DMS53 treated with DMSO at 0.1 percent for 48 hours (cell line): Measurements from ENCODE around the gene MLF2.
"Not testable (repeated sequence)": the region's sequence is repeated elsewhere in the genome, so short reads cannot be mapped to it uniquely, and the experiment has no call there.

Experiments used
- DNase-seq: peaks from one replicate; lab custom pipeline; 2025; ENCODE audit not compliant: unreplicated experiment; lab: John Stamatoyannopoulos, UW

Gene MLF2

GRCh38 chr12:6735448-6736191 lies 17.3 kb downstream of the MLF2 start:
- DNase-seq, result peak; percentile 83

GRCh38 chr12:6734506-6735387 lies 18.2 kb downstream of the MLF2 start:
- no peak for DNase-seq

GRCh38 chr12:6730169-6730568 lies 22.8 kb downstream of the MLF2 start:
- DNase-seq, result no peak

GRCh38 chr12:6729186-6729585 lies 23.8 kb downstream of the MLF2 start:
- DNase-seq, result no peak

GRCh38 chr12:6725350-6725749 lies 27.6 kb downstream of the MLF2 start:
- DNase-seq, result no peak

GRCh38 chr12:6724409-6724797 lies 28.5 kb downstream of the MLF2 start:
- DNase-seq, result no peak

GRCh38 chr12:6723607-6724408 lies 29.1 kb downstream of the MLF2 start, which contains the start of gene COPS7A:
COPS7A (plus strand) TSS chr12:6724046; CDS start chr12:6724657, 611 bp downstream.
- DNase-seq, result peak; percentile 100

DNA sequence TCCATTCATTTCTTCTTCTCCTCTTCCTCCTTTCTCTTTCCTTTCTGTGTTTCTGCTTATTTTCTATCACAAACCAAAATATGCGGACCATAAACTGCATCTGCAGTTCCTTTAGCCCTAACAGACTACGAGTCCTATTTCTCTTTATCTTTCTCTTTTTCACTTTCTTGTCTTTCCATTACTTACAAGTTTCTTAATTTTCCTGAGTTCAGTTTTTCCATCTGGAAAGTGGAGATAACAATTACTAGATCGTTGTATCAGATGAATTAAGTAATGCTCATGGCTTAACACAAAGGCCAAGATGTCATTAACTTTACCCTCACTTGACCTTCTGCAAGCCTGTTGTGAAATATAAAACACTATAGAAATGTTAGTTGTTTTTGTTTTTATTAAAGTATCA lies 30.1 kb downstream of the MLF2 start:
- no peak for DNase-seq

GRCh38 chr12:6716874-6717437 lies 36.0 kb downstream of the MLF2 start:
- DNase-seq, result no peak

GRCh38 chr12:6716031-6716873 lies 36.7 kb downstream of the MLF2 start:
- DNase-seq, result not testable (repeated sequence)

DNA sequence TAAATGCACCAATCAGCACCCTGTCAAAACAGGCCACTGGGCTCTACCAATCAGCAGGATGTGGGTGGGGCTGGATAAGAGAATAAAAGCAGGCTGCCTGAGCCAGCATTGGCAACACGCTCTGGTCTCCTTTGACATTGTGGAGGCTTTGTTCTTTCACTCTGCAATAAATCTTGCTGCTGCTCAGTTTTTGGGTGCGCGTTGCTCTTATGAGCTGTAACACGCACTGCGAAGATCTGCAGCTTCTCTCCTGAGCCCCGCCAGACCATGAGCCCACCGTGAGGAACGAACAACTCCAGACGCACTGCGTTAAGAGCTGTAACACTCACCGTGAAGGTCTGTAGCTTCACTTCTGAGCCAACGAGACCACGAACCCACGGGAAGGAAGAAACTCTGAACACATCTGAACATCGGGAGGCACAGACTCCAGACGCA lies 44.0 kb downstream of the MLF2 start:
- no peak for DNase-seq

DNA sequence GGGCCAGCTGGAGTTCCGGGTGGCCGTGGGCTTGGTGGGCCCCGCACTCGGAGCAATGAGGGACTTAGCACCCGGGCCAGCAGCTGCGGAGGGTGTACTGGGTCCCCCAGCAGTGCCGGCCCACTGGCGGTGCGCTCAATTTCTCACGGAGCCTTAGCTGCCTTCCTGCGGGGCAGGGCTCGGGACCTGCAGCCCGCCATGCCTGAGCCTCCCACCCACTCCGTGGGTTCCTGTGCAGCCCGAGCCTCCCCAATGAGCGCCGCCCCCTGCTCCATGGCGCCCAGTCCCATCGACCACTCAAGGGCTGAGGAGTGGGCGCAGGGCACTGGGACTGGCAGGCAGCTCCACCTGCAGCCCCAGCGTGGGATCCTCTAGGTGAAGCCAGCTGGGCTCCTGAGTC lies 44.6 kb downstream of the MLF2 start:
- not testable (repeated sequence) for DNase-seq

DNA sequence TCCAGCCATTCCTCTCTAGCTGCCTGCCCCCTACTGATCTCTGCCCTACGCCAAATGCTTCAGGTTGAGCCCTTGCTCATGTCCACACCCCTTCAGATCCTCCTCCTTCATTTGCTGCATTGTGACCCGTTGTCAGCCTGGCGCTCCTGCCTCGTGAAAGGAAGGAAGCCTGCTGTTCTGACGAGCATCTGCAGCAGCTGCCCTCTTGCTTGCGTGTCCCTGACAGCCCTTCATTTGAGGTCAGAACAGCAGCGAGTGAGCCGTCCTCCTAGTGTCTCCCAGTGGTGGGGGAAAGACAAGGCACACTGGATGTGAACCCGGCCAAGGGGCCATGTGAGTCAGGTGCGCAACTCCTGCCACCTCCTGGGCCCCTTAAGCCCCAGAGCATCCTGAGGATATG lies 49.3 kb downstream of the MLF2 start:
- DNase-seq, result peak; percentile 52

DNA sequence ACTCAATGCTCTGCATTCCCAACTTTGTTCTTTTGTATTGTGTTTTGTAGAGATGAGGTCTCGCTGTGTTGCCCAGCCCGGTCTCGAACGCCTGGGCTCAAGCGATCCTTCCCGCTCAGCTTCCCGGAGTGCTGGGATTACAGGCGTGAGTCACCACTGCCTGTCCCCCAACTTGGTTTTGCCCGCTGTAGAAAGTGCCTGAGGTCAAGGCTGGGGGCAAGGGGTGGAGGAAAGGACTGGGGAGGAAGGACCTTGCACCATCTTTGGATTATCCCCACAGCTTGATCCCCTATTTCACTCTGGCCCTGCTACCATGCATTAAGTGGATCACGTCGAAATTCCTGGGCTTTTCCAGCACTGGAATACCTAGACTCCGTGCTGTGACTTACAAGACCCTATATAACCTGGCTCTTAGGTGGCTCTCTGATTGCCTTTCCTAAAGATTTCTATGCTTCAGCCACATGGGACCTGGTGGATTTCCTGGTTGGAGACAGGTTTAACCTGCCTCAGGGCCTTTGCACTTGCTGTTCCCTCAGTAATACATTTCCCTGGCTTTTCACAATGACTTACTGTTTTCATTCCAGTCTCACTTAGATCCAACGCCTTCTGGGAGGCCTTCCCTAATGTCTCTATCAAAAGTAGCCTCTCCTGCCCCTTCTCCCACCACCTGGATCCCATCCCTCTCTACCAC lies 51.7 kb downstream of the MLF2 start:
- no peak for DNase-seq

DNA sequence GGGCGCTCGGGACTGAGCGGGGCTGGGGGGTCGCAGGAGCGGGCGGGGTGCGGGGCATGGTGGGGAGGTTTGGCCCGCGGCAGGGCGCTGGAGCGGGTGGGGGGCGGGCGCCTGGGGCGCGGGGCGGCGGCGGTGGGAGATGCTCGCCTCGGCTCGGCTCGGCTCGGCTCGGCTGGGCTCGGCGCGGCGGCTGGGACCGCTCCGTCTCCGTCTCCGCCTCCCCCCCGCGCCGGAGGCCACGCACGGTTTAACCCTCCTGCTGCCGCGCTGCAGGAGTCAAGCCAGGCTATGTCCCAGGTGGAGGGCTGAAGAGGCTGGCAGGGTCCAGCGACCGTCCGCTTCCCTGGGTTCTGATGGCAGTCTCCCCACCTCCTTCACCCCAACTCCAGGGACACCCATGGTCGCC lies 52.3 kb downstream of the MLF2 start, which contains the start of gene PIANP:
Gene PIANP (minus strand): TSS at position 170 of the 406 bp plus-strand sequence. CDS start 2,754 bp downstream, outside the sequence.
- DNase-seq, result no peak

- DNase-seq, result no peak
Observed at GRCh38 chr12:6699989-6700645, 52.8 kb downstream of the MLF2 start.

- DNase-seq, result no peak
Observed at GRCh38 chr12:6699259-6699988, 53.5 kb downstream of the MLF2 start.
